Smooth muscle cell (in vitro differentiated cells): ENCODE measurements around the gene CORO7. TPM values are rescaled to one million over a fixed set of nuclear protein-coding genes. Genes with fewer than 3 reads are reported as not detected.

Experiments
- DNase-seq: peaks from one replicate; lab custom pipeline; 2025; ENCODE audit not compliant: unreplicated experiment; lab: John Stamatoyannopoulos, UW
- H2AFZ ChIP-seq: fragments of 200-600 bp; sonication (generic); 2 replicates; pipeline ENCODE4 v1.6.0; 2016; ENCODE audit warnings: antibody characterized with exemption, low read depth, mild to moderate bottlenecking
- H3F3A ChIP-seq: fragments of 200-600 bp; sonication (generic); 2 replicates; pipeline ENCODE4 v1.6.0; 2017; ENCODE audit warnings: antibody characterized with exemption, low read depth
- H3K27ac ChIP-seq: fragments of 200-600 bp; sonication (generic); 2 replicates; pipeline ENCODE4 v1.5.1; 2016; ENCODE audit warnings: low read depth, mild to moderate bottlenecking
- H3K27me3 ChIP-seq: fragments of 200-600 bp; sonication (generic); 2 replicates; pipeline ENCODE4 v1.6.1; 2016; ENCODE audit warnings: low read depth, mild to moderate bottlenecking
- H3K36me3 ChIP-seq: fragments of 200-600 bp; sonication (generic); 2 replicates; pipeline ENCODE4 v1.5.1; 2016; ENCODE audit warnings: low read depth
- H3K4me1 ChIP-seq: fragments of 200-600 bp; sonication (generic); 2 replicates; pipeline ENCODE4 v1.5.1; 2016; ENCODE audit warnings: low read depth
- H3K4me2 ChIP-seq: fragments of 200-600 bp; sonication (generic); 2 replicates; pipeline ENCODE4 v1.6.0; 2016; ENCODE audit warnings: mild to moderate bottlenecking
- H3K4me3 ChIP-seq: fragments of 200-600 bp; sonication (generic); 2 replicates; pipeline ENCODE4 v1.5.1; 2016; ENCODE audit warnings: mild to moderate bottlenecking
- H3K79me2 ChIP-seq: fragments of 200-600 bp; sonication (generic); 2 replicates; pipeline ENCODE4 v1.6.0; 2016; ENCODE audit warnings: low read depth, mild to moderate bottlenecking
- H3K9ac ChIP-seq: fragments of 200-600 bp; sonication (generic); 2 replicates; pipeline ENCODE4 v1.6.0; 2016; ENCODE audit warnings: low read depth
- H3K9me3 ChIP-seq: fragments of 200-600 bp; sonication (generic); replicated peaks from 2 replicates; pipeline ENCODE4 v1.5.1; 2016; ENCODE audit warnings: low read depth
- H4K20me1 ChIP-seq: fragments of 200-600 bp; sonication (generic); 2 replicates; pipeline ENCODE4 v1.6.0; 2016; ENCODE audit warnings: low read depth
- CTCF ChIP-seq: fragments of 200-600 bp; sonication (generic); IDR thresholded peaks from 2 replicates; pipeline ENCODE4 v1.5.1; 2017; ENCODE audit warnings: borderline replicate concordance, mild to moderate bottlenecking, antibody characterized with exemption; ENCODE audit not compliant: insufficient read depth, poor library complexity, severe bottlenecking
- WGBS: methylation state at CpG from one replicate; pipeline ENCODE4 v1.1.7; 2016; ENCODE audit warnings: low lambda C conversion rate; 5-methylcytosine and 5-hydroxymethylcytosine counted together
- polyA plus RNA-seq: library from polyadenylated mRNA; unstranded; fragments of >200 nt; fragmentation: Nextera tagmentation; extraction: Ambion mirVana; gene quantifications from 2 replicates; pipeline ENCODE4 v1.2.1, GENCODE V29; 2016
- total RNA-seq: library from RNA; depleted of rRNA; stranded (reverse); fragments of >200 nt; gene quantifications from 2 replicates; pipeline ENCODE4 v1.2.3, GENCODE V29; 2014

The CORO7 gene
- total and polyA plus RNA-seq, 2 experiments from 2014 or later = 6.7 to 12.7 TPM

GRCh38 chr16:4358831-4359561 lies 57.4 kb downstream of the CORO7 start:
- no peak overlapping the region for H3K4me3 ChIP-seq
- no peak overlapping the region for H3K27ac ChIP-seq
- H2AFZ ChIP-seq = no peak overlapping the region
- no peaks in the 10 kb centered on the region for H3K36me3 ChIP-seq
- H3K4me2 ChIP-seq = no peak overlapping the region
- no peaks in the 10 kb centered on the region for H4K20me1 ChIP-seq
- H3F3A ChIP-seq = no peaks in the 10 kb centered on the region
- WGBS = 42% methylated on average over 18 of the region's 19 CpGs
- H3K4me1 ChIP-seq = no peaks in the 10 kb centered on the region
- no peaks in the 10 kb centered on the region for H3K9me3 ChIP-seq
- peak; percentile 47 for DNase-seq
- no peak overlapping the region for H3K9ac ChIP-seq
- peak; percentile 98 for TF ChIP-seq CTCF
- H3K79me2 ChIP-seq = no peaks in the 10 kb centered on the region
- H3K27me3 ChIP-seq = no peaks in the 10 kb centered on the region

GRCh38 chr16:4358236-4358635 lies 58.2 kb downstream of the CORO7 start:
- H3K4me2 ChIP-seq = no peak overlapping the region
- no peaks in the 10 kb centered on the region for H3F3A ChIP-seq
- H3K4me3 ChIP-seq = no peak overlapping the region
- H4K20me1 ChIP-seq = no peaks in the 10 kb centered on the region
- no peaks in the 10 kb centered on the region for H3K27me3 ChIP-seq
- H3K9ac ChIP-seq = no peak overlapping the region
- no peaks in the 10 kb centered on the region for H3K4me1 ChIP-seq
- H3K36me3 ChIP-seq = no peaks in the 10 kb centered on the region
- H3K27ac ChIP-seq = no peak overlapping the region
- DNase-seq = no peak
- H3K79me2 ChIP-seq = no peaks in the 10 kb centered on the region
- H2AFZ ChIP-seq = no peak overlapping the region
- H3K9me3 ChIP-seq = no peaks in the 10 kb centered on the region
- TF ChIP-seq CTCF = no peak
- 96% methylated on average over 19 of the region's 19 CpGs for WGBS

- H3F3A ChIP-seq = peaks cover 3% of the 10 kb centered on the region
- no peaks in the 10 kb centered on the region for H3K9me3 ChIP-seq
- 87% methylated on average over 7 of the region's 7 CpGs for WGBS
- H2AFZ ChIP-seq = no peak overlapping the region
- no peak overlapping the region for H3K9ac ChIP-seq
- H4K20me1 ChIP-seq = no peaks in the 10 kb centered on the region
- H3K36me3 ChIP-seq = no peaks in the 10 kb centered on the region
- DNase-seq = no peak
- H3K27me3 ChIP-seq = no peaks in the 10 kb centered on the region
- no peak overlapping the region for H3K4me3 ChIP-seq
- H3K4me1 ChIP-seq = no peaks in the 10 kb centered on the region
- no peak for TF ChIP-seq CTCF
- H3K27ac ChIP-seq = no peak overlapping the region
- H3K4me2 ChIP-seq = no peak overlapping the region
- no peaks in the 10 kb centered on the region for H3K79me2 ChIP-seq
These were observed 59.6 kb downstream of the CORO7 start for GRCh38 chr16:4356820-4357219.
